ENCODE results near the gene INO80E.

Gene INO80E

DNA sequence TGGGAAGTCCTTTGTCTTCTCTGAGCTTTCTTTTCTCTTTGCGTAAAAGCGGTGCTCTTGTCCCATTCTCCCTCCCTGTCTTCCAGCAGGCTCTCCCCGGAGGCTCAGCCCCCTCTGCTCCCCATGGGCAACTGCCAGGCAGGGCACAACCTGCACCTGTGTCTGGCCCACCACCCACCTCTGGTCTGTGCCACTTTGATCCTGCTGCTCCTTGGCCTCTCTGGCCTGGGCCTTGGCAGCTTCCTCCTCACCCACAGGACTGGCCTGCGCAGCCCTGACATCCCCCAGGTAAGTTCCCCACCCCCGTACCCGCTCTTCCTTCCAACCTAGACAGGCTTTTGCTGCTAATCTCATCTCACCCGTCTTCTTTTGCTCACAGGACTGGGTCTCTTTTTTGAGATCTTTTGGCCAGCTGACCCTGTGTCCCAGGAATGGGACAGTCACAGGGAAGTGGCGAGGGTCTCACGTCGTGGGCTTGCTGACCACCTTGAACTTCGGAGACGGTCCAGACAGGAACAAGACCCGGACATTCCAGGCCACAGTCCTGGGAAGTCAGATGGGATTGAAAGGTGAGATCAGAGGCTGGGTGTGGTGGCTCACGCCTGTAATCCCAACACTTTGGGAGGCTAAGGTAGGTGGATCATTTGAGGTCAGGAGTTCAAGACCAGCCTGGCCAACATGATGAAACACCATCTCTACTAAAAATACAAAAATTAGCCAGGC lies 32.9 kb upstream of the INO80E start:
- DNase-seq (ENCODE audit: low read depth in 1 of 2, low spot score in 1 of 2) = no peak
- TF ChIP-seq JUND (IDR thresholded peaks at IDR 0.05; ENCODE audit: low read depth) = no peak
- in situ Hi-C loops (cut with HindIII; ENCODE audit: low pct_unique_long_range_greater_than_20kb, low sequenced_read_pairs) = no loop called here

GRCh38 chr16:29968205-29968604 lies 27.8 kb upstream of the INO80E start:
- no peak for DNase-seq (ENCODE audit: low read depth in 1 of 2, low spot score in 1 of 2)
- in situ Hi-C loops (cut with HindIII; ENCODE audit: low pct_unique_long_range_greater_than_20kb, low sequenced_read_pairs) = no loop called here
- TF ChIP-seq JUND (IDR thresholded peaks at IDR 0.05; ENCODE audit: low read depth) = no peak

- in situ Hi-C loops (cut with HindIII; ENCODE audit: low pct_unique_long_range_greater_than_20kb, low sequenced_read_pairs) = no loop called here
- DNase-seq (ENCODE audit: low read depth in 1 of 2, low spot score in 1 of 2) = no peak
- TF ChIP-seq JUND (IDR thresholded peaks at IDR 0.05; ENCODE audit: low read depth) = no peak
Observed at GRCh38 chr16:29971304-29971703, 24.7 kb upstream of the INO80E start.

DNA sequence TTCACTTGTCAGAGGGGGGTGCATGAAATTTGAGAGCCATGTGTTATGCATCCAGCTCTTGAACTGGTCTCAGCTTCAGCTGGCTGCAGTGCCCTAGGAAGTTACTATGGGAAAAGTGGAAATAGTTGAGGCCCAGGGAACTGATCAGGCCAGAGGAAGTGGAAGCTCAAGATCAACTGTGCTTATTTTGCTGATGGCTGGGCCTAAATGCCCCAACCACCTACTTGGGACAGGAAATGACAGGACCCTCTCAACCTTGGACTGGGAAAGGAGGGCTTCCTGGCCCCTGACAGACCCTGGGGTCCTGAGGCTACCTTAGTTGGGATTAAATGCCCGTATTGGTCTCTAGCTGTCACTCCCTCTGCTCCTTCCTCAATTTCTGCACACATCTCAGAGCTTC lies 23.5 kb upstream of the INO80E start:
- in situ Hi-C loops (cut with HindIII; ENCODE audit: low pct_unique_long_range_greater_than_20kb, low sequenced_read_pairs) = no loop called here
- no peak for DNase-seq (ENCODE audit: low read depth in 1 of 2, low spot score in 1 of 2)

DNA sequence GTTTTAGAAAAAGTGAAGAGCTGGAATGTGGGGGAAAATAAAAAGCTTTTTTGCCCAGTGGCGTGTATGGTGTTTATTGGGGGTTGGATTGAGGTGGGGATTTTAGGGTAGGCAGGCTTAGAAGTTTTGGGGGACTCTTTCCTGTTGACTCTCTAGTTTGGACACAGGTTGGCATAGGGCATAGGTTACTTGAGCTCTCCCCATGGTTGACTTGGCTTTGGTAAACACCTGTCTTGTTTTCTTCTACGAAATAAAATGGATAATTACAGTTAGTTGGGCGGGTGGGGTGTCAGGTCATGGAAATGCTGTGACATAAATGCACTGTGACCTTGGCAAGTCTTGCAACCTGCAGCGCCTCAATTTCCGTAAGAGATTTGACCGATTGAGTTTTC lies 23.1 kb upstream of the INO80E start:
- TF ChIP-seq JUND (IDR thresholded peaks at IDR 0.05; ENCODE audit: low read depth) = no peak
- no peak for DNase-seq (ENCODE audit: low read depth in 1 of 2, low spot score in 1 of 2)
- in situ Hi-C loops (cut with HindIII; ENCODE audit: low pct_unique_long_range_greater_than_20kb, low sequenced_read_pairs) = no loop called here

More for the DNA sequence above, 23.5 kb upstream of the INO80E start:
- TF ChIP-seq JUND (IDR thresholded peaks at IDR 0.05; ENCODE audit: low read depth) = no peak

GRCh38 chr16:29973384-29974246 lies 22.4 kb upstream of the INO80E start, which contains the start of gene TAOK2:
Gene TAOK2, plus strand, starts transcription at chr16:29973868. Its CDS starts 3,905 bp downstream, at chr16:29977773.
- no peak for TF ChIP-seq JUND (IDR thresholded peaks at IDR 0.05; ENCODE audit: low read depth)
- in situ Hi-C loops (cut with HindIII; ENCODE audit: low pct_unique_long_range_greater_than_20kb, low sequenced_read_pairs) = no loop called here
- DNase-seq (ENCODE audit: low read depth in 1 of 2, low spot score in 1 of 2) = peak; percentile 99

- in situ Hi-C loops (cut with HindIII; ENCODE audit: low pct_unique_long_range_greater_than_20kb, low sequenced_read_pairs) = no loop called here
- TF ChIP-seq JUND (IDR thresholded peaks at IDR 0.05; ENCODE audit: low read depth) = no peak
- no peak for DNase-seq (ENCODE audit: low read depth in 1 of 2, low spot score in 1 of 2)
Observed at GRCh38 chr16:29974291-29975133, 21.5 kb upstream of the INO80E start.

DNA sequence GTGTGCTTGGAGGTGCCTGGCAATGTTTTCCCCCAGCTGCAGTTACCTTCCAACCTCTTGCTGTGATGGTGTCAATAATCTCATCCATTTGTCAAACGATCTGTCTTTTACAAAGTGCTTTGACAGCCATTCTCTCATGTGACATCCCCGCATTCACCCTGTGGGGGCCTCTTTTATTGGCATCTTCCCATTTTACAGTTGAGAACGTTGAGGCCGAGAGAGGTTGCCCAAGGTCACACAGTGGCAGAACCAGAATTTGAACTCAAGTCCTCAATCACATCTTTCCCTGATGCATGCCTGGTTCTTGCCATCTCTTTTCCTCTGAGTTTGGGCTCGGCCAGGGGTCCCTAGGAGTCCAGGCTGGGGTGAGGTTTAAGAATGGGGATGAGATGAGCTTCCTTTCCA lies 20.9 kb upstream of the INO80E start:
- no peak for DNase-seq (ENCODE audit: low read depth in 1 of 2, low spot score in 1 of 2)
- TF ChIP-seq JUND (IDR thresholded peaks at IDR 0.05; ENCODE audit: low read depth) = no peak
- in situ Hi-C loops (cut with HindIII; ENCODE audit: low pct_unique_long_range_greater_than_20kb, low sequenced_read_pairs) = no loop called here

DNA sequence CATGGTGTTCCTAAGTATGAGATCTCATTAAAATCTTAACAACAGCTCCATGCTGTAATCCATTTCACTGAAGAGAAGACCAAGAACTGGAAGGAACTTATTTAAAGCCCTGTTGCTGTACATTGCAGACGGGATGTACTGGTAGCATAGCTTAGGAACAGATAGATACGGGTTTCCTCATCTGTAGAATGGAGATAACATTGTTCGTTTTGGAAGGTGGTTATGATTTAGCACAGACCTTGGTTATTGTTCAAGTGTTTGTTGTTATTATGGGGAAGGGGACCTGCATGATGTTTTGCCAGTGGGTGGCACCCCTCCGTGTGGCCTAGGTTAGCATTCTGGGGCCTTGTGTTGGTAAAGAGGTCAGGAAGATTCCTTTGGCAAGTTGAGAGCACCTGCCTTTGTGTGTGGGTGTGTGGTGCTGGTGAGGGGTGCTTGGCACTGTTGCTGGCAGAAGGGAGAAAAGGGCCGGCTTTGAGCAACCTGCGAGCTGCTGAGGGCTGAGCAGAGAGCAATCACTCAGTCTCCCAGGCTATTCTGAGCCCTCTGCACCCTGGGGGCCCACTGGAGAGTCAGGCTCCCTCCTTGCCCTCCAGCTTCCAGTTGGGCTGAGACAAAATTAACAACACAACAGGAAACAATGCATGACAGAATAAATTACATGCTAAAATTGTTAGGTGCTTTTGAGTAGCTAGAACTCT lies 20.1 kb upstream of the INO80E start:
- TF ChIP-seq JUND (IDR thresholded peaks at IDR 0.05; ENCODE audit: low read depth) = no peak
- DNase-seq (ENCODE audit: low read depth in 1 of 2, low spot score in 1 of 2) = no peak
- in situ Hi-C loops (cut with HindIII; ENCODE audit: low pct_unique_long_range_greater_than_20kb, low sequenced_read_pairs) = no loop called here

DNA sequence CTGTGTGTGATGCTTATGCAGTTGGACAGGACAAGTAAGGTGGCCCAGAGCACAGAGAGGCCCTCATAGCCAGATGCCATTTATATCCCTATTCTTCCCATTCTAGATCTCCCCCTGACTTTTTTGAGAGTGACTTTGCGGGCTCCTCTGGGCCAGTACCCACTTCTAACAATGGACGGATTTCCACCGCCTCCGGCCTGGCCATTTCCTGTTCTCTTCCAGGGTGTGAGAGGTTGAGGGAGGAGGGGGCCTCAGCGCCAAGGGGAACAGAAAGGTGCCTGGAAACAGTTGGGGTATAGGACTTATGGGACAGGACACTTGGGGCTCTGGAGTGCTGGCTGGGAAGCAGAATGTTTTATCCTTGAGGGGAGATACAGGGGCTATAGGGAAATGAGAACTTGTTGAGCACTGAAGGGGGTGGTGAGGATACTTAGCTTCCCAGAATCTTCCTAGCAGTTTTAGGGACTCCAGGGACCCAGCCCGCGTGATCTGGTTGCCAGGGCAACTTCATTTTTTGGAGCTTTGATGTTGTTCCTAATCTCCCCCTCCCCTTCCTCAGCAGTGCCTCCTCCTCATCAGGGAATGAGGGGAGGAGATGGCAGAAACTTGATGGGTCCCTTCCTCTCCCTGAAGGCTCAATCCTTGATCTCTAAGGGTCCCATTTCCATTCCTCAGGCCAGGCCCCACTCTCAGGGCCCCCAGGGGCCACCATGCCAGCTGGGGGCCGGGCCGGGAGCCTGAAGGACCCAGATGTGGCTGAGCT lies 18.8 kb upstream of the INO80E start:
- in situ Hi-C loops (cut with HindIII; ENCODE audit: low pct_unique_long_range_greater_than_20kb, low sequenced_read_pairs) = no loop called here
- TF ChIP-seq JUND (IDR thresholded peaks at IDR 0.05; ENCODE audit: low read depth) = no peak

DNA sequence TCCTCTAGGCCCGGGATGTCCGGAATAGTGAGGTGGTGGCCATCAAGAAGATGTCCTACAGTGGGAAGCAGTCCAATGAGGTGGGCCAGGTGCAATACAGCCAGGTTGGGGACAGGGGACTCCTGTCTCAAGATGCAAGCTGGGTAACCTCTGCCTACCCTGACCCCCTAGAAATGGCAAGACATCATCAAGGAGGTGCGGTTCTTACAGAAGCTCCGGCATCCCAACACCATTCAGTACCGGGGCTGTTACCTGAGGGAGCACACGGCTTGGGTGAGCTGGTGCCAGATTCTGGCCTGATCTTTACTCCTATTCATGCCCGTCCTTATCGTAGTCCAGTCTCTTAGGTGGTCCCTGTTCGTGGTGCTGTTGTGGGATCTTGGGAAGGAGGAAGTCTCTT lies 18.0 kb upstream of the INO80E start:
- DNase-seq (ENCODE audit: low read depth in 1 of 2, low spot score in 1 of 2) = no peak
- TF ChIP-seq JUND (IDR thresholded peaks at IDR 0.05; ENCODE audit: low read depth) = no peak
- in situ Hi-C loops (cut with HindIII; ENCODE audit: low pct_unique_long_range_greater_than_20kb, low sequenced_read_pairs) = no loop called here

More for the DNA sequence above, 18.8 kb upstream of the INO80E start:
- no peak for DNase-seq (ENCODE audit: low read depth in 1 of 2, low spot score in 1 of 2)

Data from T47D (cell line).